HG03066 (cell line): ENCODE data around the gene FGF3.

Experiments used
- ATAC-seq: cut with Tn5 transposase; IDR thresholded peaks from one replicate; pipeline ENCODE4 v1.9.1; 2021; ENCODE audit warnings: low read depth; ENCODE audit not compliant: unreplicated experiment

FGF3 gene

DNA sequence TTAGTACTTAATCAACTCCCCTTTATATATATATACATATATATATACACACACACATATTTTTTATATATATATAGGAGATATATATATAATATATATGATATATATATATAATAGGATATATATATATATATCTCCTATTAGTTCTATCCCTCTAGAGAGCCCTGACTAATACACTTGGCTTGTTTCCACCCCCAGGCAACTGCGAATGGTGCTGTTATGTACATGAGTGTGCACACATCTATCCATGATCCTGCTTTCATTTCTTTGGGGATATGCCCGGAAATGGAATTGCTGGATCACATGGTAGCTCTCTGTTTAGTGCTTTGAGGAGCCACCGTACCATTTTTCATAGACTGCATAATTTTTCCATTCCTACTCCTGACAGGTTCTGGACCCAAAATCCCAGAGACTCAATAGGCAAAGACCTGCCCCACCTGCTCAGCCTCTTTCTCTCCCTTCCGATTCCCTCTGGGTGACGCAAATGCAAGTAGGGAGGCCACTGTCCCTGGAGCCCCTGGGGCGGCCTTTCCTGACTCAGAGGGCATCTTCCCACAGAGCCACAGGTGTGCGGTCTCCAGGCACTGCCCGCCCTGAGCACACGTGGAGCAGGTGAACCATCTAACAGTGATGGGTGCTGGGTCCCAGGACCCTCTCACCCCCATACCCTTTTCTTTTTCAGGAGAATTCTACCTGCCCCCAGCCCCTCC is 12.0 kb downstream of the FGF3 start:
- no peak for ATAC-seq

DNA sequence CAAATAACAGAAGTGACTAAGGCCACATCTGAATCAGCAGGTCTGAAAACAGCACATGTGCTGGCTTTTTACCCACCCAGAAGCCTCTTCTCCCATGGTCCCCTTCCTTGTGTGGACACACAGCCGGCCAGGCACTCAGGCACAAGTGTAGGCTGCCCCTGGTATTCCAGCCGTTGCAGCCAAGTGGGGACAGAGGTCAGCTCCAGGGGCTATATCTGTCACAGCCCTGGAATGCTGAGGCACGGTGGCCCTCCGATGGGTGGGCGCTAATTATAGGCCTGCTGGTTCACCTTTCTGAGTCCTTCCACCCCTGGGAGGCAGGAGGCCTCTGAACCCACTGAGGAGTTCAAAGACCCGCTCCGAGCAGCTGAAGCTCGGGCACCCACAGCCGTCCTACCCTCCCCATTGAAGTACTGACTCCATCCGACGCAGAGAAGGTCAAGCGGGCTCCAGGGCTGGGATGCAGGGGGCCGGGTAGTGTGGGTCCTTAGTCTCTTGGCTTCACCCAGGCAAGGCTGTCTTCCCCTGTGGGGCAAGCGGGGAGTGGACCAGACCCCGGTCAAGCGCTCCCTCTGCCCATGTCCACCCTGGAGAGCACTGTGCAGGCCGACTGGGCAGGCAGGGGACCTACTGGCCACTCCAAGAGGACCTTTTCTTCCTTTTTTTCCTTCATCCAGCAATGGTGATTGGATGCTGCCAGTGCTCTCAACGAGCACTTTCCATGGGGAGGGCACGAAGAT is 14.3 kb downstream of the FGF3 start:
- no peak for ATAC-seq

DNA sequence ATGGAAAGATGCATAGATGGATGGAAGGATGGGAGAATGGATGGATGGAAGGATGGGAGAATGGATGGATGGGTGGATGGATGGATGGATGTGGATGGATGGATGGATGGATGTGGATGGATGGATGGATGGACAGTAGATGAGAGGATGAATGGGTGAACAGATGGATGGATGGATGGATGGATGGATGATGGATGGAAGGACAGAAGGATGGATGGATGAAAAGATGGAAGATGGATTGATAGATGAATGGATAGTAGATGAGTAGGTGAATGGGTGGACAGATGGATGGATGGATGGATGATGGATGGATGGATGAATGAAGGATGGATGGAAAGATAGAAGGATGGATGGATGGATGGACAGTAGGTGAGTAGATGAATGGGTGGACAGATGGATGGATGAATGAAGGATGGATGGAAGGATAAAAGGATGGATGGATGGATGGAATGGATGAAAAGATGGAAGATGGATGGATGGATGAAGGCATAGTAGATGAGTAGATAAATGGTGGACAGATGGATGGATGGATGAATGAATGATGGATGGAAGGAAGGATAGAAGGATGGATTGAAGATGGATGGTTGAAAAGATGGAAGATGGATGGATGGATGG is 15.5 kb downstream of the FGF3 start:
- ATAC-seq = no peak

DNA sequence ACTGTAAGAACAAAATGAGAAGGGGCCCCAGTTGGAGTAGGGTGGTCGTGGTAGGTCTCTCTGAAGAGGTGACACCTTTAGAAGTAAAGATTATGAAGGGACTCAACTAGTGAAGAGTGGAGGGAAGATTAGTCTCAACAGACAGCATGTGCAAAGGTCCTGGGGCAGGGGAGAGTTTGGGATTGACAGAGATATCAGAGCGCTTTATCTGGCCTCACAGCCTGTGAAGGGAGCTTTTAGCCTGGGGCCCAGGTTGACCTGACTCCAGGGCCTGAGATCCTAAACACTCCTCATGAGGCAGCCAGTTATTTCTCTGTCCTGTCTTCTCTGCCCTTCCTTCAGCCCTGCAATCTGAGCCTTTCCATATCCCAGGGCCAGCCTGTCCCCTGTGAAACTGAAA is 16.2 kb downstream of the FGF3 start:
- no peak for ATAC-seq

DNA sequence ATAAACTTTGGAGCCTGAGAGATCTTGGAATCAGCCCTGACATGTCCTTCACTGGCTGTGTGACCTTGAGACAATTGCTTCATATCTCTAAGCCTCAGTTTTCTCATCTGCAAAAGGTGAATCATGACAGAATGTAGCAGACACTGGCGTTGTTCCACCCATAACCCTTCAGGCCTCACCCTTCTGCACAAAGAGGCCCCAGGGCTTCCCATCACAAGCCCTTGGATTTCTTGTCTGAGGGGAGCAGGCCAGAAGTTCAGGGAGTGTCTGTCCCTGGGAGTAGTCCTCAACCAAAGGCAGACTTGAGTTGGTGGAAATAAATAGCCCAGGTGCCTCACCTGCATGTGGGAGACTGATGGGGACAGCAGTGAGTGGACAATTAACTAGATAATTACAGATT is 16.6 kb downstream of the FGF3 start:
- ATAC-seq = no peak

DNA sequence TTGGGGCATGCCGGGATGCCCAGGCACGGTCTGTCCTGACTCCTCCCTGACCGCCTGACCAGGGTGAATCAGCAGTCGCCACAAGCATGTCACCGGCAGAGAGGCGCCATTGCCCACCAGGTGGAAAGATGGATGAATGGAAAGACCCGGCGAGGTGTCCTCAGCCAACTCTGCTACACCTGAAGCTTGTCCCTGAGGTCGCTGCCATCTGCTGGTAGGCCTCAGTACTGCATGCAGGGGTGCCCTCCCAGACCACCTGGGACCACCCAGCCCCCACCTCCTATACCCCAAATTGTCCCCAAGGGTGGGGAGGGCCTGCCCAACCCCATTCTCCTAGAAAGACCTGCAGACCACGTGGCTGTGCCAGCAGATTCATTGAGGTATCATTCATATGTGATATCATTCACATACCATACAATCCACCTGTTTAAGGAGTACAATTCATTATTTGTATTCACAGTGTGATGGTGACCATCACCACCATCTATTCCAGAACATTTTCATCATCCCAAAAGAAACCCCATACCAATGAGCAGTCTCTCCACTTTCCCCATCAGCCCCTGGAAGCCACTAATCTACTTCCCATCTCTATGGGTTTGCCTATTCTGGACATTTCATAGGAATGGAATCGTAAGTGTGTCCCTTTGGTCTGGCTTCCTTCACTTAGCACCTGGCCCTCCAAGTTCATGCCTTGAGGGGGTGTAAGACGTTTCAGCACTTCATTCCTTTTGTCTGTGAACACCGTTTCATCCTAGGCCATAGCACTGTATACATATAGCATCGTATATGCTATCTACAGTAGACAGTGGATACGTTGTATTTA is 17.5 kb downstream of the FGF3 start:
- ATAC-seq = no peak

DNA sequence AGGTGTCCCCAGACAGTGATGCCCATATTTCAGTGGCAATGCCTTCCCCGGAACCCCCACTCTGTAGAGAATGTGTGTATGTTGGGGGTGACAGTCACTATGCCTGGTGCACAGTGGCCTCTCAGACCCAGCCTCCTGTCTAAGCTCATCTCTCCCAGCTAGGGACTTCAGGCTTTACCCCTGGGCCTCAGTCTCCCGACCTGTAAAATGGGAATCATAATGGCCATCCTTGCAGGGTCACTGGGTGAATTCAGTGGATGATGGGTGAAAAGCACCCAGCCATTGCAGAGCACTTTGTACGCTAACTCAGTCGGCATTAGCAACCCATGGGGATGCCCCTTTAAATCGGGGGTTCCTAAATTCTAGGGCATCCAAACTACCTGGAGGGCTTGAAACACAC is 18.9 kb downstream of the FGF3 start:
- ATAC-seq = no peak

DNA sequence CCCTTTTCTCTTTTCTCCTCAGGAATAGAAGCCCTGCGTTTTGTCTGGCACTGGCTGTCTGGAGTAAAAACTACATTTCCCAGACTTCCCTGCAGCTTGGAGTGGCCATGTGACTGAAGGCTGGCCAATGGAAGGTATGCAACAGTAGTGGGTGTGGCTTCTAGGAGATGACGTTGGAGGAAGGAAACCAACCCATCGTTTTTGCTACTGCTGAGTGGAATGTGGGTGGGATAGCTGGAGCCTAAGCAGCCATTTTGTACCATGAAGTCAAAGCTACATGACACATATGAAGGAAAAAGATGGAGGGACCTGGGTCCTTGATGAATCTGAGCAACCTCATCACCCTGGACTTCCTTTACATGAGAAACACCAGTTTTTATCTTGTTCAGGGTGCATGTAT is 19.6 kb downstream of the FGF3 start:
- ATAC-seq = no peak

DNA sequence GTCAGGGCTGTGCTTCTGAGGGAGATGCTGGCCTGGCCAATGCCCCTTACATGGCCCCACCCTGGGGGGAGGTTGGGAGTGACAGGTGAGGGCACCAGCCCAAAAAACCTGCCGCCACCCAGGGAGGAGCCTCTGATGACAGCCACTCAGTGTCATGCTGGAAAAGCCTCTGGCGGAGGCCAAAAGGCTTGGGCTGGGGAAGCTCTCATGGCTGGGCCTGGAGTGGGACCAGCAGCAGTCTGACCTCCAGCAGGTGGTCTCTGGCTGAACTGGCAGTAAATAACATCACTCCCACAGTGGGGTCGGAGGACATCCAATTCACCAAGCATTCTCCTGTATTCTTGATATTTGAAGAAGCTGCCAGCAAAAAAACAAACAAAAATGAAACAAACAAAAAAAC is 20.1 kb downstream of the FGF3 start:
- ATAC-seq = no peak

DNA sequence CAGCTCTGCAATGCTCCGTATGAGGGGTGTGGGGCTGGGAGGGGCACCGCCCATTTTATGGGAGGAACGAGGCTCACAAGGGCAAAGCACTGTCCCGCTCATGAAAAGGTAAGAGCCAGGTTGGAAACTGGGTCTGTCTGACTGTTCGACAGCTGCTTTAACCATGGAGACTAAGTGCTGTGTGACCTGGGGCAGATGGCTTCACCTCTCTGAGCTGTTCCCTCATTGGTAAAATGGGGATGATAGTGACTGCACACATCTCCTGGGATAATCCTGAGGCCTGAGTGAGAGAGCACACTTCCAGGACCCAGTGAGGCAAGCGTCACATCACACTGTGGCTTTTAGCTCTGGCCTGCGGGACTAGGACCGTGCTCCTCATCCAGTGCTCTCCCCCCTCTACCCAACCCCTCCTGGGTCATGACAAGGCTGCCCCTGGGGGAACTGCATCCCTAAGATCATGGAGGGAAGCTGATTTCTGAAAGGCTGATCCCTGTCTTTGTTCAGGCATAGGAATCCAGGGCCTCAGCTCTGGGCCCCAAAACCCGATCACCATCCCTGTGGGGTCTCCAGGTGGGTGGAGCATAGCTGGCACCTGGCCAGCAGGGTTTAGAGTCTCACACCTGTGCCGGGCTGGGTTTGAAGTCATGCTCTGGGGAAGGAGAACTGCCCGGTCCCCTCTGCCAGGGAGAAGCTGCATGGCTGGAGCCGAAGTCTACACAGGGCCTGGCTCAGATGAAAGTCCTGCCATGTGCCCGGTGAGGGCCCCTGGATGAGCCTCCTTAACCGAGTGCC is 21.3 kb downstream of the FGF3 start:
- no peak for ATAC-seq

DNA sequence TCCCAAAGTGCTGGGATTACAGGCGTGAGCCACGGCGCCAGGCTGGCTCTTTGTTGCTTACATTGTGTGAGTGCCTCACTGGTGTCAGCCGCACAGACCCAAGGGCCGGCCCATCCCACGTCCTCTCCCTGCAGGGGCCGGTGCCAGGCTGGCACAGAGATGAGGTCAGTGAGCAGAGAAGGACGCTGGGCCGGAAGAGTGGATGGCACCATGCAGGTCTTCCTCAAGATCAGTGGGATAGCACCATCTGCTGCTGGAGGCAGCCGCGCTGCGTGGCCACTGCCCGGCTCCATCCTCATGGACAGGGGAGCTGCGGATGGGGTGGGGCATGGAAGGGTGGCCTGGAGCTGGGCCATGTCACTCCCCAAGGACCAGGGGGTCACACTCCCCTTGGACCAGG is 22.1 kb downstream of the FGF3 start:
- no peak for ATAC-seq

DNA sequence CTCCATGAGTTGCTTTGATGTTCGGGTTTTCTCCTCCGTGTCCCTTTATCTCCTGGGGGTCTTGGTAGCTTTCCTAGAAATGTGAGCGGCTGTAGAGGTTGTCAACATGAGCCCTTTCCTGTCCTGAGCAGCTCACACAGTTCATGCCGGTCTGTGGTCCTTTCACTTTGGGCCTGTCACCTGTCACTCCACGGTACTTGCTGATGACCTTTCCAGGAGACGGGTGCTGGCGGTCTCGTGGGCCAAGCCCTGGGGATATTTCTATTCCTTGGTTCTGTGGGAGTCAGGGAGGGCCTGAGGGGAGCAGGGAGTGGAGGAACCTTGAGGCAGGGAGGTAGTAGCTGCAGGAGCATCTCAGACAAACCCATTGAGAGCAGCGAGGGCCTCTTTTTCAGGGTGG is 23.2 kb downstream of the FGF3 start:
- ATAC-seq = no peak

DNA sequence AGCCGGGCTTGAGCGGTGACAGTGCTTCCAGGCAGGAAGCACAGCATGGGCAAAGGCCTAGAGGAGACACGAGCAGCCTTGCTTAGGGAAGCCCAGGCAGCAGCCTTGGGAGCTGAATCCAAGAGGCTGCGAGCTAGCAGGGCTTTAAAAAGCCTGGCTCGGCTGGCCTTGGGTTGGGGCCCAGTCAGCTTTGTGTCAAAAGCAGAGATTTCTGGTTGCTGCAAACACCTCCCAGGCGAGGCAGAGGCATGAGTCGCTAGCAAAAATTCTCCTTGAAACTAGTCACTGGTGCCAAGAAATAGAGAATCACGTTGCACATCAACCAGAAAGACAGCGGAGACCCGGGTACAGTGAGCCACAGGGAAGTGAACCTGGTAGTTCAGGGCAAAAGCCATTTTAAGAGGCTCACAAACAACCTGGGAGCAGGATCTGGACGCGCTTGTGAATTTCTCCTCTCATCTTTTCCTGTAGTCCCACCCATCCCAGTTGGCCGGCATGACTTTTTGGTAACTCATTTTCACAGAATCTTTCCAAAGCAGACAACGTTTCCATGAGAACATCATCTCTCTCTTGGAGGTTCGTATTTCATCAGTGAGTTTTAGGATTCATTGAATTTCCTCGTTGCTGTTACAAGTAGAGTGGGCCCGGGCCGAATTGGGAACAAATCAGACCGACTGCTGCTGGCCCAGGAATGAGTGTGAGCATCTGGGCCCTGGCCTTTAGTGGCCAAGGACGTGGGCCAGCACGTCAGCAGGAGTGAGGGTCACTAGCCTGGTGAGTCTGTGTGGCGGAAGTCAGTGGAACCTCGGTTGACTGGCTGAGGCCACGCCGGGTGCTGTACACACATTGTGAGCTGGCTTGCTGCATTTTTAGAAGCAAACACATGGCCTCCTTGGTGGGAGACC is 27.7 kb downstream of the FGF3 start:
- ATAC-seq = no peak

DNA sequence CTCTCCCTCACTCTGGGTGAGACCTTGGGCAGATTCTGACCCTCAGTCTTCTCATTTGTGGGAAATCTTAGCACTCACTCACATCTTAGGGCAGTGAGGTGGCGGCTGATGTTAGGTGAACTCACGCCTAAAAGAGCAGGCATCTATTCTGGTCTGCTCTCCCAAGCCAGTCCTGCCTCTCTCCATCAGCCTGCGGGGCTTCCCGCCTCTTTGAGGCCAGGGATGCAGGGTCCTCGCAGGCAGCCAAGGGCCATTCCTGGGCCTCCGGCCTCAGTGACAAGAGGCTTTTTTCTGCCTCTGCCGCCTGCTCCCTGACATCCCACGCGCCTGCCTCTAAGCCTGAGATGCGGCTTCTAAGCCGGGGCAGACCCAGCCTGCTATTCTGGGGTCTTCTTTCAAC is 30.3 kb downstream of the FGF3 start:
- ATAC-seq = no peak

DNA sequence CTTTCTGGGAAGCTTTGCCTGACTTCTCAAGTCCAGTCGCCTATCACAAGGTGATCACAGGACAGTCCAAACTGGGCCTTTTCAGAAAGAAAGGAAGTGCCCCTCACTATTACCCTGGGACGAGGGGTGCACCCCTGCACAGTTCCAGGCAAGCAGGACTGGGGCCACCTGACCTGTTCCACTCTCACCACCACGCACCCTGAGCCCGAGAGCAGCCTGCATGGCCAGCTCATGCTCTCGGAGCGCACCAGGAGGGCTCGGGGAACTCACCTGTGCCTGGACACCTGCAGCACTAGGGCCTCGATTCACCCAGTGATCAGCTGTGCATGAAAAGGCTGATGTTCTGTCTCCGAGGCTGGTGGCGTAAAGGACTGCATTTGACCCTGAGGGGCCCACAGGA is 31.3 kb downstream of the FGF3 start:
- ATAC-seq = no peak

DNA sequence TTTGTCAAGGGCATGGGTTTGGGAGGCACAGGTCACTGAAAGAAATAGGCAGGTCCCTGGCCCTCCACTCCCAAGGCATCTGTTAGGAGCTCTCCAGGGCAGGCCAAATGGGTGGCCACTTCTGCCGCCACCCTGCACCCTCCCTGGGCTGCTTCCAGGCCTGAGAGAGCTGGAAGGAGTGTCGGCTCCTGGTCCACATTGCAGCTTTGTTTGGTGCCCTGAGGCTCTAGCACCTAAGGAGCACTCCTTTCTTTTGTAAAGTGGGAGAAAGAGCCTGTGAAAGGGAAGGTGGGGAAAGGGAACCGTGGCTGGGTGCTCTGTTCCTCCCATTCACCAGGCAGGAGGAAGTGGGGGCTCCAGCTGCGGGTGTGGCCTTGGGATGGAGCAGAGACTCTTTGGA is 31.8 kb downstream of the FGF3 start:
- ATAC-seq = no peak

DNA sequence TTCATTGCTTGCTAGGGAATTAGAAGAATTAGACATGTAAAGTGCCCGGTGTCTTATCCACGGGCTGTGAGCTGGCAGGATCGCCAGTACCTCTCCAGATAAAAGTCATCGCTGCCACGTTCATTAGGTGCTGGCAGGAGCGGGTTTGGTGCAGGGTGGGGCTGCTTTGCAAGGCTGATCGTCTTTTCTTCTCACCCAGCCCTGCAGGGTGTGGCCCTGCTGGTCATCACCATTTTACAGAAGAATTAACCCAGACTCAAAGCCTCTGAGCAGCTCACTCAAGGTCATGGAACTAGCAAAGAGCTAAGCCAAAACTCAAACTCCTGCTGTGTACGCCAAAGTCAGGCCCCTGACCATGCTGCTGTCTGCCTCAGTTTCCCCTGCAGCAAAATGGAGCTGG is 38.0 kb downstream of the FGF3 start:
- ATAC-seq = no peak

DNA sequence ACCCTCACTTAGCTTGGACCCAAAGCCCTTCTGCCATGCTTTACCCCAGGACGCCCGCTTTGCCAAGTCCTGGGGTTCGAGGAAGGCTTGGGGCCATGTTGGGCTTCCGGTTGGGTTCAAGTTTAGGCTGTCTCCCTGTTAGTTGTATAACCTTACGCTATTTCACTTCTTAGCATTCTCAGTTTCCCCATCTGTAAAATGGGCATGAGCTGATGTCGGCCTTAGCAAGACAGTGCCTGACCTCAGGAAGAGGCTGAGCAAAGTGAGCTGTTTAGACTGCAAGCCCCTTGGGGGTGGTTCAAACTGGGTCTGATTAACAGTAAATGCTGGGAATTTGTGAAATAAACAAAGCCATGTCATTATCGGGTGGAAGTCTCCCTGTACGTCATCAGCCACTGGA is 40.8 kb downstream of the FGF3 start:
- ATAC-seq = no peak

DNA sequence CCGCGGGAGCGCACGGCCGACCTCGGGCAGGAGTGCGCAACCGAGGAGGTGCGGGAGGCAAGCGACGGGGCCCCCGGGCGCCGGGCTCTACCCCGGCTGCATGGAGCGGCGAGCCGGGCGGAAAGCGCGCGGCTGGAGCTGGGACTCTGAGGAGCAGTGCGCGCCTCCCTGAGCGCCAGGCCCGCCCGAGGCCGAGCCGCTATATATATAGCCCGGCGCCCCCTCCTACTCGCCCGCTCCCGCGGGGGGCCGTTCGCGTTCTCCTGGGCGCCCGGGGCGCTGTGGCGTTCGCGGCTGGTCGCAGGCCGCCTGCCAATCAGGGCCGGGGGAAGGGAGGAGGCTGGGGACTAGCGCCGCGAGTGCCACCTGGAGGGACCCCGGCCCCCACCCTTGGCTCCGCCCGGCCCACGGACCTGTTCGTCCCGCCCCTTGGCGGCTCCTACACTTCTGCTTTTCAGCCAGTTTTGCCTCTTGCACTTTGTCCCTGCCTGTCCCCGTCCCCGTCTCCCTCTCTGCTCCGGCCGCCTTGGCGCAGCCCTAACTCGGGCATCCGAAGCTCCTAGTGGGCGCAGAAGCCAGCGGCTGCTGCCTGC is 44.0 kb downstream of the FGF3 start, which contains the start of gene FGF4:
Gene FGF4, minus strand, starts transcription at position 179 of the 593 bp plus-strand sequence. CDS start 257 bp downstream, outside the sequence.
- no peak for ATAC-seq
